Stimulated activated CD8-positive, alpha-beta memory T cell treated with anti-CD3 and anti-CD28 coated beads, Interleukin-7, amount 100 ng/mL, for 4 hours (primary cell): ENCODE measurements around the gene TAF1C.

Source experiments
- DNase-seq, 2 donors: peaks; one replicate each; pipeline ENCODE4 v3.0.0-alpha.2; 2020; ENCODE audit warnings: low read depth in 2 of 2

The TAF1C gene

GRCh38 chr16:84161037-84161436, 25.8 kb downstream of the TAF1C start:
- no peak for DNase-seq

- DNase-seq: no peak
Measured at GRCh38 chr16:84159800-84160199, 27.1 kb downstream of the TAF1C start.

DNA sequence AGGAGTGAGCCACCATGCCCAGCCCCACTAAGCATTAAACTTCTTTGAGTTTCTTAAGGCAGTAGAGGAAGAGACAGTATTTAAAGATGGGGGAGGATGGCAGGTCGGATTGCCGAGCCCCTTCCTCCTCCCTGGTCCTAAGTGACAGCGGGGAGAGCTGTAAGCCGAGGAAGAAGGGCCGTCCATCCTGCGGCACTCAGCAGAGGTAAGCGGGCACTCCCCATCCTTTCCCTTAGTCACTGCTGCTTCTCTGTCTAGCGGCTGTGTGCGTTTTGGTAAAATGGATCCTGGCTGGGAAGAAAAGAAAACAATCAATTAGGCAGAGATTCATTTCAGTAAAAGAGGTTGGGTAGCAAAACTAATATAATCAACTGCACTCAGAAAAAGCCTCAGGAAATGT, 27.9 kb downstream of the TAF1C start:
- no peak for DNase-seq

GRCh38 chr16:84156342-84156784, 30.5 kb downstream of the TAF1C start:
- DNase-seq: no peak

DNA sequence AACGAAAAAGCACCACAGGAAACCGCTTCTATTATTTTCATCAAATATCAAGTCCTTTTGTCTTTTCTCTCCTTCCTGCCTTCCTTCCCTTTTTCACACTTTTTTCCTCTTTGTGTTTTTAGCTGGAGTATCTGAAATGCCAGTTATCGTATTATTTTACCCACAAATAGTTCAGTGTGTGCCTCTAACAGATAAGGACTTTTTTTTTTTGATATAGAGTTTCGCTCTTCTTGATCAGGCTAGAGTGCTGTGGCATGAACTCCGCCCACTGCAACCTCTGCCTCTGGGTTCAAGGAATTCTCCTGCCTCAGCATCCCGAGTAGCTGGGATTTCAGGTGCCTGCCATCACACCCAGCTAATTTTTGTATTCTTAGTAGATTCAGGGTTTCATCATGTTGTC, 31.1 kb downstream of the TAF1C start:
- no peak for DNase-seq

DNA sequence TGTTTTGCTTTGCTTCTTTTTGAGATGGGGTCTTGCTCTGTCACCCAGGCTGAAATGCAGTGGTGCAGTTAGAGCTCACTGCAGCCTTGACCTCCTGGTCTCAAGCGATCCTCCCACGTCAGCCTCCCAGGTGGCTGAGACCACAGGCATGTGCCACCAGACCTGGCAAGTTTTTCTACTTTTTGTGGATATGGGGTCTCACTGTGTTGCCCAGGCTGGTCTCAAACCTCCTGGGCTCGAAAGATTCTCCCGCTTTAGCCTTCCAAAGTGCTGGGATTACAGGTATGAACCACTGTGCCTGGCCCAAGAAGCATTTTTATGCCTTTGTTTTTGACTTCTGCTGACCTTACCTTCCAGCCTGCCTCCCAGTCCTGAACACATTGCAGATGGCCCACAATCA, 31.6 kb downstream of the TAF1C start:
- no peak for DNase-seq

GRCh38 chr16:84153660-84154214, 33.1 kb downstream of the TAF1C start:
- DNase-seq: no peak

GRCh38 chr16:84150926-84151325, 35.9 kb downstream of the TAF1C start:
- DNase-seq: no peak

DNA sequence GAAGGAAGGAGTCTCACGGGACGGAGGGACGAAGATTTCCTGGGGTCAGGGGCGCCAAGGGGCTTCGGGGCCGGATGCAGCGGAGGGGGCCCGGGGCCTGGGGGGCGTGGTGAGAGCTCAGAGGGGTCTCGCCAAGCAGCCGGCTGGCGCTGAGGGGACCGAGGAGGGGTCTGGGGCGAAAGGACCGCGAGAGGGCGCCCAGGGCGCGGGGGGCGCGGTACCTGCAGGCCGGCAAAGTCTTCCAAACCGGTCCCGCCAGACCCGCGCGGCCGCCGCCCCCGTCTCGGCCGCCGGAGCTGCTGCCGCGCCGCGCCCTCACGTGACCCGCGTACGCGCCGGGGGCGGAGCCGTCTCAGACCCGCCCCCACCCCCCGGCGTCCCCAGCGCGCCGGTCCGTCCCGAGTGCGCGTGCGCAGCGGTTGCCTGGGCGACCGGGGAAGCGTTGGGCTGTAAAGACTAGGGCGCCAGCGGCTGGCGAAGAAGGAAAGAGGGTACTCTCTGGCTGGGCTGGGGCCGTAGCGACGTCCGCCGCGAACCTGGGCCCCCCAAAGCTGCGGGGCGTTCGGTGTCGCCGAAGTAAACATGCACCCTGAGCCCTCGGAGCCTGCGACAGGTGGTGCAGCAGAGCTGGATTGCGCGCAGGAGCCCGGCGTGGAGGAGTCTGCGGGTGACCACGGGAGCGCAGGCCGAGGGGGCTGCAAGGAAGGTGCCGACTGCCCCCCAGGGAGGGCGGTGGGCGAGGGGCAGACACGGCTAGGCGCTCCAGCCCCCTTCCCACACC, 41.8 kb downstream of the TAF1C start, which contains the start of the genes DNAAF1 and HSDL1:
Gene DNAAF1 (plus strand): TSS at position 450 of the 781 bp plus-strand sequence. CDS start 133 bp downstream, at position 583.
Gene HSDL1 (minus strand): TSS at position 319 of the 781 bp plus-strand sequence. CDS start 13,856 bp downstream, outside the sequence.
- peak; percentile 83 to 90 for DNase-seq

DNA sequence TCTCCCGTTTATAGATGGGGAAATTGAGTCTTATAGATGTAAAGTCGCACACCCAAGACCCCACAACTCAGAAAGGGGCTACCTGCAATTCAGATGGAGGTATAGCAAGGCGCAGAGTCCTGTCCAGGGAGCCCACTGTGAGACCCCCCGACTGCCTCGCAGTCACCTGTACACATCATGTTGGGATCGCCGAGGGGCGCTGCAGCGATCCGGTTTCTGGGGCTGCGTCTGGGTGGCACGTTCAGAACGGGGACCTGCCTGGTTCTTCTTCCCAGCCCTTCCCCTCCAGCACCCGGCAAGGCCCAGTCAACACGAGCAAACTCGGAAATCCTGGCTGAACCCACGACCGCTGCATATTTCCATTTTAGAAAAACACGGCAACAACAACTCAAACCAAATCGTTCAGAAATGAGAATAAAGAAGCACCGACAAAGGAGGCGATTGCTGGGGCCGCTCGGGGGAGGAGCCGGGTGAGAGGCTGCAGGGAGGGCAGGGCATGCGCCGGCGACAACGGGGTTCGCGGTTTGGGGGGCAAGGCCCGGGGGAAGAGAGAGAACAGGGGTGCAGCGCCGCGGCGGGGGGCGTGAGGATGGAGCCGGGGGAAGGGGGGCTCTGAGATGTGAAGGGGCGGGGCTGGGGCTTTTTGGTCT, 42.5 kb downstream of the TAF1C start:
- peak in 1 of 2 donors; percentile 30 for DNase-seq

GRCh38 chr16:84143784-84144199, 43.1 kb downstream of the TAF1C start:
- no peak for DNase-seq

GRCh38 chr16:84143081-84143480, 43.8 kb downstream of the TAF1C start:
- no peak for DNase-seq

GRCh38 chr16:84141143-84141670, 45.6 kb downstream of the TAF1C start:
- no peak for DNase-seq

DNA sequence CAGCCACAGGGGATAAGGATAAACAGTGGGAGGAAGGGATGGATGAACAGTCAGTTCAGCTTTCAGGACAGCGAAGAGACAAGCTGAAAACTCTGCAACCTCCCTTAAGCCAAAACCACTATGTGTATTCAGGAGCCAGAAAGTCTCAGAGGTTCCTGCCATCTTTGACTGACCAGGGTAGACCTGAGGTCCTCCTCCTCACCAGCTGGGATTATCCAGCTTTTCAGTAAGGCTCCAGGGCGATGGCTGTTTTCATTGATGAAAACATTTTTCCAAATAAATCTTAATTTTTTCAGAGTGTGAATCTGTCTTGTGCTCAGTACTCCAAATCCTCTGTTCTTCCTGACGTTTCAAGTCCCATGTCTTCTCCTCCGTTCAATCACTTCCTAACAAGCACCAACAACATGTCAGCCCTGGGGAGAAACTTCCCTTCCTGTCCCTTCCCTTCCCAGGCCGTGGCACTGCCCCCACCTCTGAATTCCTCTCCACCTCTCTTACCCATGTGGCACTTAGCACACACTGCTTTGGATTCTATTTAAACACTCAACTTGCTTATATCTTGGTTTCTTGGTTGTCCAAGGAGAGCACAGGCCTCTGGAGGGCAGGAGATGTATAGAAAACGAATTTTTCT, 47.1 kb downstream of the TAF1C start:
- no peak for DNase-seq

- no peak for DNase-seq
Measured at GRCh38 chr16:84138824-84139627, 47.8 kb downstream of the TAF1C start.

- DNase-seq: no peak
Measured at GRCh38 chr16:84138500-84138823, 48.4 kb downstream of the TAF1C start.

GRCh38 chr16:84137769-84138357, 49.0 kb downstream of the TAF1C start:
- no peak for DNase-seq

- no peak for DNase-seq
Measured at GRCh38 chr16:84137287-84137686, 49.6 kb downstream of the TAF1C start.

GRCh38 chr16:84136331-84137125, 50.3 kb downstream of the TAF1C start:
- no peak for DNase-seq
